GM19452 (cell line): ENCODE data around the gene ARL14.

ENCODE experiments used
- ATAC-seq: cut with Tn5 transposase; IDR thresholded peaks from one replicate; pipeline ENCODE4 v1.9.1; 2021; ENCODE audit not compliant: unreplicated experiment

The ARL14 gene

DNA sequence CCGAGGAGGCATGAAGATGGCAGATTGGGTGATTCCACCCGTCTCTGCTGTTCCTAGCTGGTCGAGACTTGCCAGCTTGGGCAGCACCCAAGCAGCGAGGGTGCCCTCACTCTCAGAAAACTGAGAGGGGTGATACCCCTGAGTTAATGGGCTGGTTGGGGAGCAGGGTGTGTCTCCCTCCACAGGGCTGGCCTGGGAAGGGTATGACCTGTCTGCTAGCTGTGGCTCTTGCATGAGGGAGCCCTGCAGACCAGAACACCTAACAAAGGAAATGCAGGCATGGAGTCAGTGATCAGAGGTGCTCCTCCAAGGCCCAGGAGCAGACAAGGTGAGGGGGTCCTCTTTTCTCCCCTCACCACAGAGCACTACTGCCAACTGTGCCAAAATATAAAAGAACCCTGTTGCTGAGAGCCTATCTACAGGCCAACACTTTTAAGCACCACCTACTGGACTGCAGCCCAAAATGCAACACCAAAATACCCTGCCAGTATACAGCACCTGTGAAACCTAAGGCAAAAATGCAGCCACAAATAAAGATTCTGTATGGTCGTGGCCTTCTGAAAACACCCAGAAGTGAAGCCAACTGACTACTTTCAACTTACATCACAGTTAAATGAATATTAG is 43.3 kb downstream of the ARL14 start:
- no peak for ATAC-seq

- ATAC-seq: no peak
Measured at GRCh38 chr3:160722331-160722730, 45.4 kb downstream of the ARL14 start.

DNA sequence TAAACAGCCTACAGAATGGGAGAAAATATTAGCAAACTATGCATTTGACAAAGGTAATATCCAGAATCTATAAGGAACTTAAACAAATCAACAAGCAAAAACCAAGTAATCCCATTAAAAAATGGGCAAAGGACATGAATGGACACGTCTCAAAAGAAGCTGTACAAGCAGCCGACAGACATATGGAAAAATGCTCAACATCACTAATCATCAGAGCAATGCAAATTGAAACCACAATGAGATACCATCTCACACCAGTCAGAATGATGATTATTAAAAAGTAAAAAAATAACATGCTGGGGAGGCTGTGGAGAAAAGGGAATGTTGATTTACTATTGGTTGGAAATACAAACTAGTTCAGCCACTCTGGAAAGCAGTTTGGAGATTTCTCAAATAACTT is 48.4 kb downstream of the ARL14 start:
- ATAC-seq: no peak
